Cardiac muscle cell (in vitro differentiated cells and primary cell): ENCODE results near the gene ARHGEF38. TPM values are rescaled to one million over a fixed set of nuclear protein-coding genes. Genes with fewer than 3 reads are reported as not detected.

Experiments used
- DNase-seq, 2 donors: peaks; one replicate each; pipeline versions ENCODE4 v3.0.0 to v3.0.0-alpha.2; 2010 to 2017; ENCODE audit warnings: low read depth in 1 of 2, low spot score in 1 of 2
- H3K27ac ChIP-seq: fragments of 200-600 bp; sonication (generic); 2 replicates; pipeline ENCODE4 v1.5.1; 2016
- H3K27me3 ChIP-seq: fragments of 200-600 bp; sonication (generic); 2 replicates; pipeline ENCODE4 v1.6.0; 2016; ENCODE audit warnings: control low read depth
- H3K36me3 ChIP-seq: fragments of 200-600 bp; sonication (generic); 2 replicates; pipeline ENCODE4 v1.5.1; 2016; ENCODE audit warnings: control low read depth
- H3K4me1 ChIP-seq: fragments of 200-600 bp; sonication (generic); 2 replicates; pipeline ENCODE4 v1.8.1; 2017; ENCODE audit warnings: low read depth, mild to moderate bottlenecking, mixed run types
- H3K4me3 ChIP-seq: fragments of 200-600 bp; sonication (generic); 2 replicates; pipeline ENCODE4 v1.5.1; 2016; ENCODE audit warnings: mild to moderate bottlenecking
- H3K9me3 ChIP-seq: fragments of 200-600 bp; sonication (generic); 2 replicates; pipeline ENCODE4 v1.5.1; 2017; ENCODE audit warnings: low read depth, mild to moderate bottlenecking, control low read depth
- CTCF ChIP-seq: IDR thresholded peaks from 2 replicates; pipeline ENCODE4 v1.5.1; 2012; ENCODE audit warnings: low read depth, mild to moderate bottlenecking, low read length
- polyA plus RNA-seq: library from polyadenylated mRNA; unstranded; fragments of >200 nt; fragmentation: Nextera tagmentation; extraction: Ambion mirVana; gene quantifications from 2 replicates; pipeline ENCODE4 v1.2.1, GENCODE V29; 2016
- total RNA-seq: library from RNA; depleted of rRNA; stranded (reverse); fragments of >200 nt; gene quantifications from 2 replicates; pipeline ENCODE4 v1.2.3, GENCODE V29; 2016

The ARHGEF38 gene
- total and polyA plus RNA-seq, 2 experiments from 2014 or later: 1.6 TPM; not detected in 1

- TF ChIP-seq CTCF: no peak
These were observed 35.8 kb downstream of the ARHGEF38 start for GRCh38 chr4:105588252-105588651.

GRCh38 chr4:105591573-105591972, 39.2 kb downstream of the ARHGEF38 start:
- no peaks in the 10 kb centered on the region for H3K9me3 ChIP-seq
- H3K27ac ChIP-seq: no peak overlapping the region
- no peaks in the 10 kb centered on the region for H3K36me3 ChIP-seq
- TF ChIP-seq CTCF: no peak
- no peak overlapping the region for H3K4me3 ChIP-seq
- no peaks in the 10 kb centered on the region for H3K4me1 ChIP-seq
- DNase-seq: no peak
- no peaks in the 10 kb centered on the region for H3K27me3 ChIP-seq

More at GRCh38 chr4:105588252-105588651, 35.8 kb downstream of the ARHGEF38 start:
- Histone ChIP-seq H3K36me3 (no peaks in the 10 kb centered on the region), H3K4me1 (no peaks in the 10 kb centered on the region), H3K27me3 (no peaks in the 10 kb centered on the region), H3K4me3 (no peak overlapping the region), H3K27ac (no peak overlapping the region), H3K9me3 (no peaks in the 10 kb centered on the region)
- no peak for DNase-seq

- H3K4me3 ChIP-seq: no peak overlapping the region
- H3K4me1 ChIP-seq: no peaks in the 10 kb centered on the region
- H3K36me3 ChIP-seq: no peaks in the 10 kb centered on the region
- H3K27ac ChIP-seq: no peak overlapping the region
- H3K9me3 ChIP-seq: no peaks in the 10 kb centered on the region
- no peak for DNase-seq
- TF ChIP-seq CTCF: no peak
- no peaks in the 10 kb centered on the region for H3K27me3 ChIP-seq
These were observed 41.9 kb downstream of the ARHGEF38 start for GRCh38 chr4:105594099-105595010.

- peak in 1 of 2 donors; percentile 9 for DNase-seq
- TF ChIP-seq CTCF: no peak
- Histone ChIP-seq H3K9me3 (no peaks in the 10 kb centered on the region), H3K4me1 (peaks cover 9% of the 10 kb centered on the region), H3K36me3 (no peaks in the 10 kb centered on the region), H3K4me3 (no peak overlapping the region), H3K27ac (no peak overlapping the region), H3K27me3 (no peaks in the 10 kb centered on the region)
These were observed 44.3 kb downstream of the ARHGEF38 start for GRCh38 chr4:105596684-105597083.

- no peak for TF ChIP-seq CTCF
- no peak overlapping the region for H3K27ac ChIP-seq
- DNase-seq: no peak
- no peak overlapping the region for H3K4me3 ChIP-seq
- peaks cover 9% of the 10 kb centered on the region for H3K4me1 ChIP-seq
- H3K27me3 ChIP-seq: no peaks in the 10 kb centered on the region
- H3K36me3 ChIP-seq: no peaks in the 10 kb centered on the region
- no peaks in the 10 kb centered on the region for H3K9me3 ChIP-seq
These were observed 45.6 kb downstream of the ARHGEF38 start for GRCh38 chr4:105598052-105598451.
